ENCODE results near the gene S100A7. TPM values are rescaled to one million over a fixed set of nuclear protein-coding genes. Genes with fewer than 3 reads are reported as not detected.

The S100A7 gene
- total RNA-seq, 1 donor from 2014 or later: not detected

DNA sequence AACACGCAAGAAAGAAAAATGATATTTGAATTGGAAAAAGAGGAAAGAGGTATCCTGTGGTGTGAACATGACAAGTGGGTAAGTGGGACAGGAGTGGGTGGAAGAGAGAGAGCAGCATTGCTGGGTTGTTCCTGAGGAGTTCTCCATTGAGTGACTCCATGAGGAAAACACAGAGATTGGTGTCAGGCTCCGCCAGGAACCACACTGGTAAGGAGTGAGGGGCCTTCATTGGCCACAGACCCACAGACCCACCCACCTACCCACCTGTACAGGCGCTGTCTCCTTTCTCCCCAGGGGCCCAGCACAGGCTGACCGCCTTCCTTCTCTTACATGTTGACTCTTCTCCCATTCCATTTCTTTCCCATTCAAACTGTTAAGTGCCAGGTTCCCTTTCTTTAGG is 23.2 kb downstream of the S100A7 start:
- Mint-ChIP-seq H3K36me3 (ENCODE audit: low read depth) (no peaks in the 10 kb centered on the region), H3K4me1 (ENCODE audit: low read depth) (no peaks in the 10 kb centered on the region), H3K27ac (ENCODE audit: unreplicated experiment) (no peak overlapping the region), H3K4me3 (ENCODE audit: unreplicated experiment) (no peak overlapping the region), H3K27me3 (ENCODE audit: low read depth) (peaks cover 17% of the 10 kb centered on the region), H3K9me3 (ENCODE audit: low read depth) (no peaks in the 10 kb centered on the region)
- TF ChIP-seq, protein P1, sequence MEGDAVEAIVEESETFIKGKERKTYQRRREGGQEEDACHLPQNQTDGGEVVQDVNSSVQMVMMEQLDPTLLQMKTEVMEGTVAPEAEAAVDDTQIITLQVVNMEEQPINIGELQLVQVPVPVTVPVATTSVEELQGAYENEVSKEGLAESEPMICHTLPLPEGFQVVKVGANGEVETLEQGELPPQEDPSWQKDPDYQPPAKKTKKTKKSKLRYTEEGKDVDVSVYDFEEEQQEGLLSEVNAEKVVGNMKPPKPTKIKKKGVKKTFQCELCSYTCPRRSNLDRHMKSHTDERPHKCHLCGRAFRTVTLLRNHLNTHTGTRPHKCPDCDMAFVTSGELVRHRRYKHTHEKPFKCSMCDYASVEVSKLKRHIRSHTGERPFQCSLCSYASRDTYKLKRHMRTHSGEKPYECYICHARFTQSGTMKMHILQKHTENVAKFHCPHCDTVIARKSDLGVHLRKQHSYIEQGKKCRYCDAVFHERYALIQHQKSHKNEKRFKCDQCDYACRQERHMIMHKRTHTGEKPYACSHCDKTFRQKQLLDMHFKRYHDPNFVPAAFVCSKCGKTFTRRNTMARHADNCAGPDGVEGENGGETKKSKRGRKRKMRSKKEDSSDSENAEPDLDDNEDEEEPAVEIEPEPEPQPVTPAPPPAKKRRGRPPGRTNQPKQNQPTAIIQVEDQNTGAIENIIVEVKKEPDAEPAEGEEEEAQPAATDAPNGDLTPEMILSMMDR (IDR thresholded peaks at IDR 0.05): no peak
- DNase-seq (ENCODE audit: low spot score): no peak

DNA sequence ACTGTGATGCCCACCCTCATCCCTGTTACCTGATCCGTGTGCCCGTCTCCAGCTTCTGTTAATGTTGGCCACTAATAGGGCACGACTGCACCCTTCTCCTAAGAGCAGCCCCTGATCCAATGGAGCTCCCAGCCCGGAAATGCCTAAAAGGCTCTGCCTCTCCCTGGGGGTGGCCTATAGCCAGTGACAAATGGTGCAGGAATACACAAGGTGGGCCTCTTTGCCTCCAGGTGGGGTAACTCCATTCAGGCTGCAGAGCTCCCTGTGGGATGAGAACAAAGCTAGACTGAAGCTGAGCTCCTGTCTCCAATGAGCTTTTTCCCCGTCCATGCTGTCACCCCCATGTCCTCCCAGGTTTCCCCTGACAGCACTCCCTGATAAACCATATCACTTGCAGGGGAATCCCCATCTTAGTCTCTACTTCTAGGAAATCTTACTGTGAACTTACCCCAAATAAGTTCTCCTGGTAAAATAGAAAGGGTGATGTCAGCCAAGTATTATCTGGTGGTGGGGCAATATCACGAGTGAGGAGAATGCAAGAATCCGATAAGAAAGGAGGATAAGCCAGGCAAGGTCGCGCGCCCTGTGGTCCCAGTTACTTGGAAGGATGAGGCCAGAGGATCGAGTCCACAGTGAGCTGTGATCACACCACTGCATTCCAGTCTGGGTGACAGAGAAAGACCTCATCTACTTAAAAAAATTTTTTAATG is 25.6 kb downstream of the S100A7 start:
- Mint-ChIP-seq H3K27ac (ENCODE audit: unreplicated experiment) (no peak overlapping the region), H3K27me3 (ENCODE audit: low read depth) (peaks cover 22% of the 10 kb centered on the region), H3K36me3 (ENCODE audit: low read depth) (no peaks in the 10 kb centered on the region), H3K4me1 (ENCODE audit: low read depth) (no peaks in the 10 kb centered on the region), H3K4me3 (ENCODE audit: unreplicated experiment) (no peak overlapping the region), H3K9me3 (ENCODE audit: low read depth) (no peaks in the 10 kb centered on the region)
- DNase-seq (ENCODE audit: low spot score): no peak
- TF ChIP-seq, protein P1 (IDR thresholded peaks at IDR 0.05): no peak

DNA sequence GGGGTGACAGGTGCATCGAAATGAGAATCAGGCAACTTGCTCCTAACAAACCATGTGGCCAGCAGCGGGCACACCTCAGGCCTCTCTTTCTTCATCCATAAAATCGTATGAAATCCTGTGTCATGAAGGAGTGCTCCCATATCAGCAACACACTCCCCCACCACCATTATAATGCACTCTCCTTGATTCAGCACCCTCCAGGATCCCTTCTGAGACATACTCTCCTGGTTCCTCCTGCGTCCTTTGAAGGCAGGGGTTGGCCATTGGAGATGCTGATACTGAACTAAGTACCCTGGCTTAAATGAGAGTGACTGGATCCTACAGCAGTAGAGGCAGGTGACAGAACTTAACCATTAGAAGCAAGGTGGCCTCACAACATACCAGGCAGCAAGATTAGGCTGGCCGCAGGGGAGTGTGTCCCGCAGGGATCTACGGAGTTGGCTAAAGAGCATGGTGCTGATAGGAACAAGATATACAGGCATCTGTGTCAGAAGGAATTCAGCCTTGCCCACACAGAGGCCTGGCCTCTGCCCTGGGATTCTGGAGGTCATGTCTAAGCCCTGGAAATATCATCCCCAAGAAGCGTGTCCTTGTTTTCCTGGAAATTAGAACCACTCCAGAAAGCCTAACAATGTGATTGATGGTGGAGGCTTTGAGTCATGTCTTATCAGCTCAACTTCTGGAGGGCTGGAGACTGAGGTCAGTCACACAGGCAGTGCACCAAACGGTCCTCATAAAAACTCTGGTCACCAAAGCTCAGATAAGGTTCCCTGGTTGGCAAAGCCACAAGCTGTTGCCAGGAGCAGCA is 27.4 kb downstream of the S100A7 start:
- Mint-ChIP-seq H3K4me1 (ENCODE audit: low read depth) (no peaks in the 10 kb centered on the region), H3K27ac (ENCODE audit: unreplicated experiment) (no peak overlapping the region), H3K27me3 (ENCODE audit: low read depth) (peaks cover 23% of the 10 kb centered on the region), H3K36me3 (ENCODE audit: low read depth) (no peaks in the 10 kb centered on the region), H3K4me3 (ENCODE audit: unreplicated experiment) (no peak overlapping the region), H3K9me3 (ENCODE audit: low read depth) (no peaks in the 10 kb centered on the region)
- no peak for DNase-seq (ENCODE audit: low spot score)
- TF ChIP-seq, protein P1 (IDR thresholded peaks at IDR 0.05): no peak

DNA sequence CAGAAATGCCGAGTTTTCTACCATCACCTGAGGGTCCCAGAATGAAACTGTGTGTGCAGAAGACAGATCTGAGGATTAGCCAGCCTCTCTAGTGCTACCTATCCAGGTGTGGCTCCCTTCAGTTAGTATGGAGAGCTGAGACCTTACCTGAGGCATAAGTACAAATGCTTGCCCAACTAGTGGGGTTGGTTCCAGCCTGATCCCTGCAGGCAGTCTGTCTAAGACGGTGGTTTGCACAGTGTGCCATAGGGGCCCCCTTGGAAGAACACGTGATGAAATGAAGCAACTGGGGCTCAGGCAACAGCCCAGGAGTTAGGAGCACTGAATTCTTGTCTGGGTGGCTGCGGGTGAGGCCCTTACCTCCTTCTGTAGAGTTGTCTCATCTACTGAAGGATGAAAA is 28.5 kb downstream of the S100A7 start:
- no peak for DNase-seq (ENCODE audit: low spot score)
- peaks cover 19% of the 10 kb centered on the region for H3K27me3 Mint-ChIP-seq (ENCODE audit: low read depth)
- no peak overlapping the region for H3K4me3 Mint-ChIP-seq (ENCODE audit: unreplicated experiment)
- H3K4me1 Mint-ChIP-seq (ENCODE audit: low read depth): no peaks in the 10 kb centered on the region
- H3K36me3 Mint-ChIP-seq (ENCODE audit: low read depth): no peaks in the 10 kb centered on the region
- no peaks in the 10 kb centered on the region for H3K9me3 Mint-ChIP-seq (ENCODE audit: low read depth)
- H3K27ac Mint-ChIP-seq (ENCODE audit: unreplicated experiment): no peak overlapping the region
- TF ChIP-seq, protein P1 (IDR thresholded peaks at IDR 0.05): no peak

DNA sequence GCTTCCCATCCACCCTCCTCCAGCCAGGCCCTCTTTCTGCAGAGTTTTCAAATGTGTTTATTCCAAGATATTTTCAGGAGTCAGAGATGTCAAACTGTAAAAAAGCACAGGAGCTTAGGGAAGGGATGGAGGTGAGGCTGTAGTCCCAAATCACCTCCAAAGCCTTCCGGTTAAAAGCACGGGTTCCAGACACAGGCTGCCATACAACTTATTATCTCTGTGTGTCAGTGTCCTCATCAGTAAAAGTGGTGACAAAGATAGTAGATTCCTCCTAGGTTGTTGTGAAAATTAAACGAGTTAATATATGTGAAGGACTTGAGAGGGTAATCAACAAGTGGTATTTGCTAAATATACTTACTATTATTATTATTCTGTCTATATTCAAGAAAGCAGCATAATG is 29.0 kb downstream of the S100A7 start:
- DNase-seq (ENCODE audit: low spot score): no peak
- TF ChIP-seq, protein P1 (IDR thresholded peaks at IDR 0.05): no peak
- H3K27ac Mint-ChIP-seq (ENCODE audit: unreplicated experiment): no peak overlapping the region
- no peaks in the 10 kb centered on the region for H3K9me3 Mint-ChIP-seq (ENCODE audit: low read depth)
- H3K27me3 Mint-ChIP-seq (ENCODE audit: low read depth): peaks cover 20% of the 10 kb centered on the region
- no peak overlapping the region for H3K4me3 Mint-ChIP-seq (ENCODE audit: unreplicated experiment)
- H3K36me3 Mint-ChIP-seq (ENCODE audit: low read depth): no peaks in the 10 kb centered on the region
- no peaks in the 10 kb centered on the region for H3K4me1 Mint-ChIP-seq (ENCODE audit: low read depth)
